Measurements from ENCODE around the gene ATP5ME.

ATP5ME gene

DNA sequence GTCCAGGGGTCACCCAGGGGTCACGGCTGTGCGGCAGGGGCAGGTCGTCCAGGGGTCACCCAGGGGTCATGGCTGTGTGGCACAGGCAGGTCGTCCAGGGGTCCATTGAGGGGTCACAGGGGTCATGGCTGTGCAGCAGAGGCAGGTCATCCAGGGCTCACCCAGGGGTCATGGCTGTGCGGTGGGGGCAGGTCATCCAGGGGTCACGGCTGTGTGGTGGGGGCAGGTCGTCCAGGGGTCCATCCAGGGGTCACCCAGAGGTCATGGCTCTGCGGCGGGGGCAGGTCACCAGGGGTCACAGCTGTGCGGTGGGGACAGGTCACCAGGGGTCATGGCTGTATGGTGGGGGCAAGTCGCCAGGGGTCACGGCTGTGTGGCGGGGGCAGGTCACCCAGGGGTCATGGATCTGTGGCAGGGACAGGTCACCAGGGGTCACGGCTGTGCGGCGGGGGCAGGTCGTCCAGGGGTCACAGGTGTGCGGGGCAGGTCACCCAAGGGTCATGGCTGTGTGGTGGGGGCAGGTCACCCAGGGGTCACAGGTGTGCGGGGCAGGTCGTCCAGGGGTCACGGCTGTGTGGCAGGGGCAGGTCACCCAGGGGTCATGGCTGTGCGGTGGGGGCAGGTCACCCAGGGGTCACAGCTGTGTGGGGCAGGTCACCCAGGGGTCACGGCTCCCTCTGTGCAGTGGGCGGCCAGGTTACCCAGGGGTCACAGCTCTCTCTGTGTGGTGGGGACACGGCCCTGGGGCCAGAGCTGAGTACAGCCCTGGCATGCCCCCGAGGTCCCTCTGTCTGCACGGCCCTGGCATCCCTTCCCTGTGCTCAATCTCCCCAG is 16.0 kb downstream of the ATP5ME start:
- H3K4me3 ChIP-seq (ENCODE audit: low read depth, low read length) = no peak overlapping the region
- TF ChIP-seq, protein P1, sequence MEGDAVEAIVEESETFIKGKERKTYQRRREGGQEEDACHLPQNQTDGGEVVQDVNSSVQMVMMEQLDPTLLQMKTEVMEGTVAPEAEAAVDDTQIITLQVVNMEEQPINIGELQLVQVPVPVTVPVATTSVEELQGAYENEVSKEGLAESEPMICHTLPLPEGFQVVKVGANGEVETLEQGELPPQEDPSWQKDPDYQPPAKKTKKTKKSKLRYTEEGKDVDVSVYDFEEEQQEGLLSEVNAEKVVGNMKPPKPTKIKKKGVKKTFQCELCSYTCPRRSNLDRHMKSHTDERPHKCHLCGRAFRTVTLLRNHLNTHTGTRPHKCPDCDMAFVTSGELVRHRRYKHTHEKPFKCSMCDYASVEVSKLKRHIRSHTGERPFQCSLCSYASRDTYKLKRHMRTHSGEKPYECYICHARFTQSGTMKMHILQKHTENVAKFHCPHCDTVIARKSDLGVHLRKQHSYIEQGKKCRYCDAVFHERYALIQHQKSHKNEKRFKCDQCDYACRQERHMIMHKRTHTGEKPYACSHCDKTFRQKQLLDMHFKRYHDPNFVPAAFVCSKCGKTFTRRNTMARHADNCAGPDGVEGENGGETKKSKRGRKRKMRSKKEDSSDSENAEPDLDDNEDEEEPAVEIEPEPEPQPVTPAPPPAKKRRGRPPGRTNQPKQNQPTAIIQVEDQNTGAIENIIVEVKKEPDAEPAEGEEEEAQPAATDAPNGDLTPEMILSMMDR (IDR thresholded peaks at IDR 0.05; ENCODE audit: low read depth, low read length) = no peak
- in situ Hi-C loops (cut with HindIII; ENCODE audit: low sequenced_read_pairs) = no loop called here
- DNase-seq (ENCODE audit: low read depth, low spot score) = no peak

DNA sequence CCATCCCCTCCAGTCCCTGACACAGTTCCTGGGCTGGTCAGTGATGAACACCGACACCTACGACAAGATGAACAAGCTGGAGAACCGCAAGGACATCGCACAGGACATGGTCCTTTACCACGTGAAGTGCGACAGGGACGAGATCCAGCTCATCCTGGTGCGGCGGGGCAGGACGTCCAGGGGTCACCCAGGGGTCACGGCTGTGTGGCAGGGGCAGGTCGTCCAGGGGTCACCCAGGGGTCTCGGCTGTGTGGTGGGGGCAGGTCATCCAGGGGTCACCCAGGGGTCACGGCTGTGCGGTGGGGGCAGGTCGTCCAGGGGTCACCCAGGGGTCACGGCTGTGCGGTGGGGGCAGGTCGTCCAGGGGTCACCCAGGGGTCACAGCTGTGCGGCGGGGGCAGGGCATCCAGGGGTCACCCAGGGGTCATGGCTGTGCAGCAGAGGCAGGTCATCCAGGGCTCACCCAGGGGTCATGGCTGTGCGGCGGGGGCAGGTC is 16.7 kb downstream of the ATP5ME start:
- in situ Hi-C loops (cut with HindIII; ENCODE audit: low sequenced_read_pairs) = no loop called here
- DNase-seq (ENCODE audit: low read depth, low spot score) = no peak
- H3K4me3 ChIP-seq (ENCODE audit: low read depth, low read length) = no peak overlapping the region
- TF ChIP-seq, protein P1 (IDR thresholded peaks at IDR 0.05; ENCODE audit: low read depth, low read length) = no peak

DNA sequence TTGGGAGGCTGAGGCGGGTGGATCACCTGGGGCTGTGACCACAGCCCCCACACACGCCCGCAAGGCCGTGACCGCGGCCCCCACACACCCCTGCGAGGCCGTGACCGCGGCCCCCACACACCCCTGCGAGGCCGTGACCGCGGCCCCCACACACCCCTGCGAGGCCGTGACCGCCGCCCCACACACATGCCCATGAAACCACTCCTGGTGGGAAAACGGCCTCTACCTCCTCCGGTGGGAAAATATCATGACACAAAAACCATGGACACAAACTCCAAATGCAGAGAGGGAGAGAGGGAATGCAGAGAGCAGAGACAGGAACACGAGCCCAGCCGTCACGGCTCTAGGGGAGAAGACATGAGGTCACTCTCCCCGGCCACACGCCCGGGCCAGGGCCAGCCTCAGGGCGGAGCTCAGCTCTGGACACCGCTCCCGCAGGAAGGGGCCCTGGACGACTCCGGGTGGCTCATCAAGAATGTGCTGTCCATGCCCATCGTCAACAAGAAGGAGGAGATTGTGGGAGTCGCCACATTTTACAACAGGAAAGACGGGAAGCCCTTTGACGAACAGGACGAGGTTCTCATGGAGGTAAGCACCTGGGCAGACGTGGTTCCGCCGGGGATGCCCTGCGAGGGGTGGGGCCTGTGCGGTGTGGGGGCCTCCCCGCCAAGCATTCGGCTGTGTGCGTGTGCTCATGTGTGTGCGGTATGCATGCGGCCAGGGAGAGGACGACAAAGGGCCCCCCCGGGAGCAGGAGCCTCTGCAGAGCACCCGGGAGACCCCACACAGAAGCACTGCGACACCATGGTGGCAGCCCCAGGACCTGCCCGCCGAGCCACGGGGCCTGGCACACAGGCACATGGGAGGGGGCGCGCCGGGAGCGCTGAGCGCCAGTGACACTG is 17.4 kb downstream of the ATP5ME start:
- in situ Hi-C loops (cut with HindIII; ENCODE audit: low sequenced_read_pairs) = no loop called here
- no peak for DNase-seq (ENCODE audit: low read depth, low spot score)
- TF ChIP-seq, protein P1 (IDR thresholded peaks at IDR 0.05; ENCODE audit: low read depth, low read length) = no peak
- no peak overlapping the region for H3K4me3 ChIP-seq (ENCODE audit: low read depth, low read length)

DNA sequence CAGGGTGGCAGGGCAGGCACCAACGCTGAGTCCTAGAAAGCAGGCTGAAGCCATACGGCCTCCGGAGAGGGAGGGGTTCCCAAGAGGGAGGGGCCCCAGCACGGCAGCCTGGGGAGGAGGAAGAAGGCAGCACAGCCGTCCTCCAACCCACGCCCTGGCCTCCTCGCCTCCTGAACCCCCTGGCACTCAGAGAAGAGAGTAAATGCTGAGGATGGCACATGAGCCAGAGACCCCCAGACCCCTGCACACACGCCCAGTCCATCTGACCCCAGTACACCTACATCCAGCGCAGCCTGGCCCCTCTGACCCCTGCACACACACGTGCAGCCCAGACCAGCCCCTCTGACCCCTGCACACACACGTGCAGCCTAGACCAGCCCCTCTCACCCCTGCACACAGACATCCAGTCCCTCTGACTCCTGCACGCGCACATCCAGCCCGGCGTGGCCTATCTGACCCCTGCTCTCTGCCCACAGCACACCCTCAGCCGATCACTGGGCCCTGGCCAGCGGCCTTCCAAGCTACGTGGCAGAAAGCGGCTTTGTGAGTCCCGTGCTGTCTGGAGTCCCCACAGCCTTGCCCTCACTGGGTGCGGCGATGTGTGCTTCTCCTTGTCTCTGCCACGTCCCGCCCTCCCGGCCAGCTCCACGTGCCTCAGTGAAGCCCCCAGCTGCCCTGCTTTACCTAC is 18.5 kb downstream of the ATP5ME start:
- TF ChIP-seq, protein P1 (IDR thresholded peaks at IDR 0.05; ENCODE audit: low read depth, low read length) = no peak
- H3K4me3 ChIP-seq (ENCODE audit: low read depth, low read length) = no peak overlapping the region
- in situ Hi-C loops (cut with HindIII; ENCODE audit: low sequenced_read_pairs) = no loop called here
- DNase-seq (ENCODE audit: low read depth, low spot score) = no peak

DNA sequence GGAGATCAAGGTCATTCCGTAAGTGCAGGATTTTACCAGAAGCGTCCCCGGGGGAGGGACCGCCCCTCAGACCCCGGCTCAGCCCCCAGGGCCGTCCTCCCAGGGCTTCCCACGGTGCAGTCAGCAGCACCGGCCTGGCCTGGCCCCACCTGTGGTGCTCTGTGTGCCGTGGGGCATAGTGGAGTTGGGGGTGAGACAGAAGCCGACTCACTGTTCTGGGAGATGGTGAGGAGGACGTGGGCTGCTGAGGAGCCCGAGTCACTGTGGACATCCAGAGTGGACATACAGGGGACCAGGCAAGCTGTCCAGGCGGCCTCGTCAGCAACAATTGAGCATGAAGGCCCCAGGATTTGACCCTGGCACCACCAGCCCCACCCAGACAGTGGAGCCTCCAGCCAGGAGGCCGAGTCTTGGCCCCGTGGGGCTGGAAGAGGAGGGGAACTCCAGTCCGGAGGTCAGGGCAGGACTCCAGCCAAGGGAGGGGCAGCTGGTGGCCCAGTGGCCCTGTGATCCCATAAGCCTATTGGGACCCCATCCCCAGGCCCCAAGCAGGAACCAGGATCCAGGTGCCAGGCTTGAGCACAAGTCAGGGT is 19.1 kb downstream of the ATP5ME start:
- H3K4me3 ChIP-seq (ENCODE audit: low read depth, low read length) = no peak overlapping the region
- in situ Hi-C loops (cut with HindIII; ENCODE audit: low sequenced_read_pairs) = no loop called here
- no peak for DNase-seq (ENCODE audit: low read depth, low spot score)
- TF ChIP-seq, protein P1 (IDR thresholded peaks at IDR 0.05; ENCODE audit: low read depth, low read length) = no peak

DNA sequence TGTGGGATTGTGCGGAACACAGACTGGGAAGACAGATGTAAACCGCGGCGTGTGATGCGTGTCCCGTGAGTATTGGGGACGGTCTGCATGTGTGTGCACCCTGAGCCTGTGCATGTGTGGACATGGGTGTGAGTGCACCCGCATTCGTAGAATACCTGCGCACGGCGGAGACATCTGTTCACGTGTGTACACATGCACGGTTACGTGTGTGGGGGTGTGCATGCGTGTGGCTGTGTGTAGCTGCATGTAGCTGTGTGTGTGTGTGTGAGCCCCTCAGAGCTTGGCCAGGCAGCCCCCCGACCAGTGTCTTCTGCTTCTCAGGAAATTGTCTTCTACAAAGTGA is 19.6 kb downstream of the ATP5ME start:
- DNase-seq (ENCODE audit: low read depth, low spot score) = no peak
- TF ChIP-seq, protein P1 (IDR thresholded peaks at IDR 0.05; ENCODE audit: low read depth, low read length) = no peak
- no peak overlapping the region for H3K4me3 ChIP-seq (ENCODE audit: low read depth, low read length)
- in situ Hi-C loops (cut with HindIII; ENCODE audit: low sequenced_read_pairs) = no loop called here

Data from astrocyte of the spinal cord (primary cell).